ENCODE measurements around the gene F13B.
"Not testable (repeated sequence)": the region's sequence is repeated elsewhere in the genome, so short reads cannot be mapped to it uniquely, and the experiment has no call there.

The F13B gene

DNA sequence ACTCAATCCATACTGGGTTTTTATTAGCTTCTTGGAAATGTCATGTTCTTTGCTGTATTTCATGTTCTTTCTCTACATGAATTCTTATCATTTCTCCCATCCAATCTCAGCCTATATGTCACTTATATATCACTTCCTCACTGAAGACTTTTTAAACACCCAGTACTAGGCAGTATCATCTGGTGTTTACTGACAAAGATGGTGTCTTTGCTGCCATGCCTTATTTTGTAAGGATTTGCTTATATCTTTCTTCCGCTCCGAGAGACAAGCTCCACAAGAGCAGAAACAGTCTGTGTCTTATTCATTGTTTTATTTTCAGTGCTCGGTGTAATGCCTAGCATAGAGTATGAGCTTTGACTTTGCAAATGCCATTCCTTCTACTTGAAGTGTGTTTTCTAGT lies 30.2 kb downstream of the F13B start:
- Histone ChIP-seq H2BK15ac (ENCODE audit: low read depth, poor library complexity, severe bottlenecking) (no peak overlapping the region), H3K36me3 (ENCODE audit: control insufficient read depth in 1 of 2, insufficient read depth in 2 of 2, low read depth in 1 of 2, low read length in 2 of 2) (no peaks in the 10 kb centered on the region), H2AK5ac (ENCODE audit: low read length, severe bottlenecking) (no peak overlapping the region), H4K91ac (ENCODE audit: low read length) (no peak overlapping the region), H2AFZ (ENCODE audit: low read depth, low read length) (no peak overlapping the region), H2BK120ac (ENCODE audit: low read depth, low read length) (no peak overlapping the region), H3K4ac (ENCODE audit: low read depth in 1 of 2, low read length in 2 of 2) (no peak overlapping the region), H3K4me1 (ENCODE audit: control insufficient read depth, insufficient read depth, low read depth, low read length) (no peaks in the 10 kb centered on the region), H3K14ac (ENCODE audit: low read length in 2 of 2) (no peak overlapping the region), H3K9me3 (ENCODE audit: control insufficient read depth, low read length) (no peaks in the 10 kb centered on the region), H3K27me3 (ENCODE audit: control insufficient read depth in 1 of 2, insufficient read depth in 1 of 2, low read length in 2 of 2) (no peaks in the 10 kb centered on the region), H3K4me2 (ENCODE audit: low read length, poor library complexity, severe bottlenecking) (no peak overlapping the region), H3K23ac (ENCODE audit: low read length in 2 of 2) (no peak overlapping the region), H3K4me3 (ENCODE audit: insufficient read depth in 1 of 2, low read depth in 1 of 2, low read length in 2 of 2) (no peak overlapping the region), H3K79me1 (replicated peaks; ENCODE audit: low read length, poor library complexity, severe bottlenecking) (no peaks in the 10 kb centered on the region), H2BK12ac (ENCODE audit: low read length in 2 of 2) (no peak overlapping the region), H3K9ac (ENCODE audit: low read length) (no peak overlapping the region), H4K8ac (ENCODE audit: low read length) (no peak overlapping the region), H3K27ac (ENCODE audit: low read length, poor library complexity, severe bottlenecking) (no peak overlapping the region), H2BK5ac (ENCODE audit: low read depth, low read length, poor library complexity, severe bottlenecking) (no peak overlapping the region), H3K18ac (ENCODE audit: low read depth in 1 of 2, low read length in 2 of 2) (no peak overlapping the region)
- no peak for DNase-seq
- 100% methylated on average over 3 of the region's 3 CpGs for WGBS

DNA sequence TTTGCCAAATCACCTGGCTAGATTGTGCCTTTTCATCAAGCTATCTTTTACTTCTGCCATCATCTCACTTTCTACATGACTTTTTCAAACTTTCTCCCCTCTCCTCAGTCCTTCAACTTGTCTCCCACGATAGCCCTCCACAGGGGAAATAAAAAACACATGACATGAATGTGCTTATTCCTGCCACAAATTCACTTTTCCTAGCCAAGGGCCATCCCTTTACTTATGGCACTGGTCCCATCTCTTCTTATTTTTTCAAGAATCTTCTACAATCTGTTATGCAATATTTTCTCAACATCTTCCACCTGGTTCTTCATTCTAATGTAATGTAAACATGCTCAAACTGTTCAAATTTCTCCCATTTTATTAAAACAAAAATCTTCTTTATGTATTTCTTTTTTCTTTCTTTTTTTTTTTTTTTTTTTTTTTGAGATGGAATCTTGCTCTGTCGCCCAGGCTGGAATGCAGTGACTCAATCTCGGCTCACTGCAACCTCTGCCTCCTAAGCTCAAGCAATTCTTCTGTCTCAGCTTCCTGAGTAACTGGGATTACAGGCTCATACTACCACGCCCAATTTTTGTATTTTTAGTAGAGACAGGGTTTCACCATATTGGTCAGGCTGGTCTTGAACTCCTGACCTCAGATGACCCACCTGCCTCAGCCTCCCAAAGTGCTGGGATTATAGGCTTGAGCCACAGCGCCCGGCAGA lies 32.3 kb downstream of the F13B start:
- WGBS: 77% methylated on average over 4 of the region's 6 CpGs
- not testable (repeated sequence) for H2AK5ac ChIP-seq (ENCODE audit: low read length, severe bottlenecking); H3K4me3 ChIP-seq (ENCODE audit: insufficient read depth in 1 of 2, low read depth in 1 of 2, low read length in 2 of 2); H3K4me1 ChIP-seq (ENCODE audit: control insufficient read depth, insufficient read depth, low read depth, low read length); H3K27ac ChIP-seq (ENCODE audit: low read length, poor library complexity, severe bottlenecking); H2BK15ac ChIP-seq (ENCODE audit: low read depth, poor library complexity, severe bottlenecking); H3K23ac ChIP-seq (ENCODE audit: low read length in 2 of 2); H3K79me1 ChIP-seq (replicated peaks; ENCODE audit: low read length, poor library complexity, severe bottlenecking); H3K36me3 ChIP-seq (ENCODE audit: control insufficient read depth in 1 of 2, insufficient read depth in 2 of 2, low read depth in 1 of 2, low read length in 2 of 2); H3K4ac ChIP-seq (ENCODE audit: low read depth in 1 of 2, low read length in 2 of 2); H2AFZ ChIP-seq (ENCODE audit: low read depth, low read length); H4K91ac ChIP-seq (ENCODE audit: low read length); H3K18ac ChIP-seq (ENCODE audit: low read depth in 1 of 2, low read length in 2 of 2); H4K8ac ChIP-seq (ENCODE audit: low read length); H3K9me3 ChIP-seq (ENCODE audit: control insufficient read depth, low read length); H2BK120ac ChIP-seq (ENCODE audit: low read depth, low read length); H3K4me2 ChIP-seq (ENCODE audit: low read length, poor library complexity, severe bottlenecking); H3K27me3 ChIP-seq (ENCODE audit: control insufficient read depth in 1 of 2, insufficient read depth in 1 of 2, low read length in 2 of 2); H2BK12ac ChIP-seq (ENCODE audit: low read length in 2 of 2); H2BK5ac ChIP-seq (ENCODE audit: low read depth, low read length, poor library complexity, severe bottlenecking); H3K14ac ChIP-seq (ENCODE audit: low read length in 2 of 2)
- H3K9ac ChIP-seq (ENCODE audit: low read length): peak overlapping the region; percentile 18
- peak; percentile 35 for DNase-seq

DNA sequence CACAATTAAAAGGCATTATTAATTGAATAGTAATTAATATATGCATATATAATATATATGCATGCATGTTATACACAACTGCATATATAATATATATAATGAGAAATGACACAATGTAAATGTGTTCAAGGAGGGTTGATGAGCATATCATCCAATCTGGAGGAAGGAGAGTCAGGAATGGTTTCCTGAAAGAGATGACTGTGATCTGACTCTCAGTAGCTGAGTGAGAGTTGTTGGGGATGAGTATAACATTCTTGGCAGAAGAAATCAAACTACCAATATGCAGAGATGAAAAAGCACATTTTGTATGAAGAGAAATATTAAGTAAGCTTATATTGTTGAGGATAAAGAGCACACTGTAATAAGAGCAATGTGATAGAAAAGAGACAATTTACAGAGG lies 37.3 kb downstream of the F13B start:
- H3K14ac ChIP-seq (ENCODE audit: low read length in 2 of 2): no peak overlapping the region
- no peak overlapping the region for H3K27ac ChIP-seq (ENCODE audit: low read length, poor library complexity, severe bottlenecking)
- no peak overlapping the region for H2BK15ac ChIP-seq (ENCODE audit: low read depth, poor library complexity, severe bottlenecking)
- no peaks in the 10 kb centered on the region for H3K4me1 ChIP-seq (ENCODE audit: control insufficient read depth, insufficient read depth, low read depth, low read length)
- H3K4me2 ChIP-seq (ENCODE audit: low read length, poor library complexity, severe bottlenecking): no peak overlapping the region
- no peaks in the 10 kb centered on the region for H3K9me3 ChIP-seq (ENCODE audit: control insufficient read depth, low read length)
- no peak for DNase-seq
- H3K4ac ChIP-seq (ENCODE audit: low read depth in 1 of 2, low read length in 2 of 2): no peak overlapping the region
- H2AK5ac ChIP-seq (ENCODE audit: low read length, severe bottlenecking): no peak overlapping the region
- peak overlapping the region in 1 of 2 experiments; percentile 47 for H3K4me3 ChIP-seq (ENCODE audit: insufficient read depth in 1 of 2, low read depth in 1 of 2, low read length in 2 of 2)
- no peaks in the 10 kb centered on the region for H3K27me3 ChIP-seq (ENCODE audit: control insufficient read depth in 1 of 2, insufficient read depth in 1 of 2, low read length in 2 of 2)
- H3K36me3 ChIP-seq (ENCODE audit: control insufficient read depth in 1 of 2, insufficient read depth in 2 of 2, low read depth in 1 of 2, low read length in 2 of 2): no peaks in the 10 kb centered on the region
- no peak overlapping the region for H4K91ac ChIP-seq (ENCODE audit: low read length)
- H3K18ac ChIP-seq (ENCODE audit: low read depth in 1 of 2, low read length in 2 of 2): no peak overlapping the region
- H2BK12ac ChIP-seq (ENCODE audit: low read length in 2 of 2): no peak overlapping the region
- no peak overlapping the region for H2AFZ ChIP-seq (ENCODE audit: low read depth, low read length)
- no peak overlapping the region for H2BK120ac ChIP-seq (ENCODE audit: low read depth, low read length)
- peak overlapping the region; percentile 62 for H3K9ac ChIP-seq (ENCODE audit: low read length)
- no peak overlapping the region for H2BK5ac ChIP-seq (ENCODE audit: low read depth, low read length, poor library complexity, severe bottlenecking)
- H3K79me1 ChIP-seq (replicated peaks; ENCODE audit: low read length, poor library complexity, severe bottlenecking): no peaks in the 10 kb centered on the region
- no peak overlapping the region for H3K23ac ChIP-seq (ENCODE audit: low read length in 2 of 2)
- H4K8ac ChIP-seq (ENCODE audit: low read length): no peak overlapping the region

DNA sequence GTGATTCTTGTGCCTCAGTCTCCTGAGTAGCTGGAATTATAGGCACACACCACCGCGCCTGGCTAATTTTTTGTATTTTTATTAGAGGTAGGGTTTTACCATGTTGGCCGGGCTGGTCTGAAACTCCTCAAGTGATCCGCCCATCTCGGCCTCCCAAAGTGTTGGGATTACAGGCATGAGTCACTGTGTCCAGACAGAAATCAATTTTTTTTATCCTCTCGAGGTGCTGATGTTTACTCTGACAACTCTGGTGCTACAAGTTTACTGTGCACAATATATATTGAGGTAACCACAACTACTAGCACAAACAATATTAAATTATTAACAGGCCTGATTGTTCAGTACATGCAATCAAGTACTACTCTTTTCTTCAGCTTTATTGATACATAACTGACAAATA lies 39.7 kb downstream of the F13B start:
- Histone ChIP-seq H3K9ac (ENCODE audit: low read length) (no peak overlapping the region), H3K79me1 (replicated peaks; ENCODE audit: low read length, poor library complexity, severe bottlenecking) (no peaks in the 10 kb centered on the region), H2BK15ac (ENCODE audit: low read depth, poor library complexity, severe bottlenecking) (no peak overlapping the region), H3K23ac (ENCODE audit: low read length in 2 of 2) (no peak overlapping the region), H2BK5ac (ENCODE audit: low read depth, low read length, poor library complexity, severe bottlenecking) (no peak overlapping the region), H2BK12ac (ENCODE audit: low read length in 2 of 2) (no peak overlapping the region), H3K18ac (ENCODE audit: low read depth in 1 of 2, low read length in 2 of 2) (no peak overlapping the region), H3K4me3 (ENCODE audit: insufficient read depth in 1 of 2, low read depth in 1 of 2, low read length in 2 of 2) (no peak overlapping the region), H3K36me3 (ENCODE audit: control insufficient read depth in 1 of 2, insufficient read depth in 2 of 2, low read depth in 1 of 2, low read length in 2 of 2) (no peaks in the 10 kb centered on the region), H3K27me3 (ENCODE audit: control insufficient read depth in 1 of 2, insufficient read depth in 1 of 2, low read length in 2 of 2) (no peaks in the 10 kb centered on the region), H3K27ac (ENCODE audit: low read length, poor library complexity, severe bottlenecking) (no peak overlapping the region), H3K14ac (ENCODE audit: low read length in 2 of 2) (no peak overlapping the region), H4K8ac (ENCODE audit: low read length) (no peak overlapping the region), H2BK120ac (ENCODE audit: low read depth, low read length) (no peak overlapping the region), H3K4me1 (ENCODE audit: control insufficient read depth, insufficient read depth, low read depth, low read length) (no peaks in the 10 kb centered on the region), H2AK5ac (ENCODE audit: low read length, severe bottlenecking) (no peak overlapping the region), H4K91ac (ENCODE audit: low read length) (no peak overlapping the region), H3K4me2 (ENCODE audit: low read length, poor library complexity, severe bottlenecking) (no peak overlapping the region), H2AFZ (ENCODE audit: low read depth, low read length) (no peak overlapping the region), H3K4ac (ENCODE audit: low read depth in 1 of 2, low read length in 2 of 2) (no peak overlapping the region), H3K9me3 (ENCODE audit: control insufficient read depth, low read length) (no peaks in the 10 kb centered on the region)
- WGBS: 85% methylated on average over 6 of the region's 6 CpGs
- DNase-seq: peak; percentile 5
